Liver (tissue), 9 donors: ENCODE measurements around the gene LHFPL2. TPM values are rescaled to one million over a fixed set of nuclear protein-coding genes. Genes with fewer than 3 reads are reported as not detected.

Experiments used
- DNase-seq: peaks from one replicate; pipeline ENCODE4 v3.0.0-alpha.2; 2017; ENCODE audit warnings: low spot score
- H3K27ac ChIP-seq, 2 donors: one replicate each; pipeline ENCODE4 v1.7.0; 2013; ENCODE audit warnings: inconsistent platforms in 2 of 2, low read length in 2 of 2, control low read depth in 1 of 2, low read depth in 1 of 2, mild to moderate bottlenecking in 1 of 2
- H3K27me3 ChIP-seq, 4 donors: one replicate each; pipeline versions ENCODE4 v1.6.1 to v1.7.0; 2013; ENCODE audit warnings: low read length in 3 of 4, inconsistent platforms in 1 of 4, mild to moderate bottlenecking in 1 of 4, moderate library complexity in 1 of 4; ENCODE audit not compliant: control insufficient read depth in 4 of 4, insufficient read depth in 4 of 4
- H3K36me3 ChIP-seq, 4 donors: one replicate each; pipeline versions ENCODE4 v1.6.1 to v1.7.0; 2013; ENCODE audit warnings: low read length in 3 of 4, mild to moderate bottlenecking in 3 of 4, low read depth in 1 of 4, moderate library complexity in 1 of 4; ENCODE audit not compliant: control insufficient read depth in 4 of 4, insufficient read depth in 3 of 4
- H3K4me1 ChIP-seq, 4 donors: one replicate each; pipeline versions ENCODE4 v1.6.1 to v1.7.0; 2013; ENCODE audit warnings: low read length in 3 of 4, mild to moderate bottlenecking in 3 of 4, moderate library complexity in 1 of 4; ENCODE audit not compliant: control insufficient read depth in 4 of 4, insufficient read depth in 4 of 4
- H3K4me3 ChIP-seq, 3 donors: one replicate each; pipeline versions ENCODE4 v1.6.1 to v1.7.0; 2013; ENCODE audit warnings: low read length in 3 of 3, control low read depth in 1 of 3, low read depth in 1 of 3, mild to moderate bottlenecking in 1 of 3
- H3K9ac ChIP-seq, 2 donors: one replicate each; pipeline ENCODE4 v1.7.0; 2013; ENCODE audit warnings: low read length in 2 of 2, mild to moderate bottlenecking in 2 of 2, moderate library complexity in 2 of 2, control low read depth in 1 of 2, low read depth in 1 of 2
- H3K9me3 ChIP-seq, 4 donors: one replicate each; pipeline versions ENCODE4 v1.6.1 to v1.7.0; 2013; ENCODE audit warnings: low read length in 3 of 4; ENCODE audit not compliant: control insufficient read depth in 4 of 4
- ATF3 ChIP-seq: IDR thresholded peaks from 2 replicates; pipeline ENCODE4 v1.6.1; 2016; ENCODE audit warnings: antibody characterized with exemption
- CTCF ChIP-seq: fragments of 150-350 bp; IDR thresholded peaks from 2 replicates; pipeline ENCODE4 v1.5.1; 2017; ENCODE audit warnings: improper control_type of control experiment, low read depth, low read length; ENCODE audit not compliant: missing input control
- EGR1 ChIP-seq, 2 donors: IDR thresholded peaks; 2 replicates each; pipeline ENCODE4 v1.6.1; 2016 to 2018; ENCODE audit warnings: antibody characterized with exemption in 2 of 2, low read depth in 2 of 2
- FOXA1 ChIP-seq: IDR thresholded peaks from 2 replicates; pipeline ENCODE4 v1.6.1; 2016; ENCODE audit warnings: antibody characterized with exemption
- FOXA2 ChIP-seq: IDR thresholded peaks from 2 replicates; pipeline ENCODE4 v1.6.1; 2016; ENCODE audit warnings: antibody characterized with exemption
- GABPA ChIP-seq, 2 donors: IDR thresholded peaks in 1 of 2; conservative IDR thresholded peaks in 1 of 2; 2 replicates each; pipeline ENCODE4 v1.6.1; 2016; ENCODE audit warnings: antibody characterized with exemption in 2 of 2, mild to moderate bottlenecking in 1 of 2, moderate library complexity in 1 of 2
- HNF4A ChIP-seq, 2 donors: conservative IDR thresholded peaks; 2 replicates each; pipeline ENCODE4 v1.6.1; 2016; ENCODE audit warnings: antibody characterized with exemption in 2 of 2, mild to moderate bottlenecking in 2 of 2
- HNF4G ChIP-seq: IDR thresholded peaks from 2 replicates; pipeline ENCODE4 v1.6.1; 2016; ENCODE audit warnings: antibody characterized with exemption
- JUND ChIP-seq, 2 donors: IDR thresholded peaks; 2 replicates each; pipeline ENCODE4 v1.6.1; 2016; ENCODE audit warnings: antibody characterized with exemption in 2 of 2
- MAX ChIP-seq: IDR thresholded peaks from 2 replicates; pipeline ENCODE4 v1.6.1; 2016; ENCODE audit warnings: antibody characterized with exemption
- NR2F2 ChIP-seq: IDR thresholded peaks from 2 replicates; pipeline ENCODE4 v1.6.1; 2016; ENCODE audit warnings: antibody characterized with exemption
- RAD21 ChIP-seq, 2 donors: IDR thresholded peaks; 2 replicates each; pipeline ENCODE4 v1.6.1; 2016; ENCODE audit warnings: antibody characterized with exemption in 2 of 2, mild to moderate bottlenecking in 2 of 2
- REST ChIP-seq: IDR thresholded peaks from 2 replicates; pipeline ENCODE4 v1.6.1; 2016; ENCODE audit warnings: antibody characterized with exemption, mild to moderate bottlenecking
- RXRA ChIP-seq, 2 donors: IDR thresholded peaks; 2 replicates each; pipeline ENCODE4 v1.6.1; 2017 to 2018; ENCODE audit warnings: antibody characterized with exemption in 2 of 2, mild to moderate bottlenecking in 1 of 2
- SP1 ChIP-seq: IDR thresholded peaks from 2 replicates; pipeline ENCODE4 v1.6.1; 2018; ENCODE audit warnings: antibody characterized with exemption, mild to moderate bottlenecking
- TAF1 ChIP-seq: conservative IDR thresholded peaks from 2 replicates; pipeline ENCODE4 v1.6.1; 2016; ENCODE audit warnings: antibody characterized with exemption, mild to moderate bottlenecking
- YY1 ChIP-seq: IDR thresholded peaks from 2 replicates; pipeline ENCODE4 v1.6.1; 2016; ENCODE audit warnings: antibody characterized with exemption, mild to moderate bottlenecking
- ZBTB33 ChIP-seq: IDR thresholded peaks from 2 replicates; pipeline ENCODE4 v1.6.1; 2016; ENCODE audit warnings: antibody characterized with exemption
- WGBS: extraction: QIAGEN DNeasy Blood & Tissue Kit; methylation state at CpG from one replicate; pipeline ENCODE4 v1.1.7; 2013; 5-methylcytosine and 5-hydroxymethylcytosine counted together
- polyA plus RNA-seq, 2 donors: library from polyadenylated mRNA; stranded (reverse) in 1 of 2; unstranded in 1 of 2; fragments of 200-250 nt in 1 of 2; fragments of >200 nt in 1 of 2; fragmentation: Nextera tagmentation in 1 of 2; extraction: Ambion mirVana in 1 of 2; gene quantifications; one replicate each; pipeline versions ENCODE4 v1.2.1 to v1.2.3, GENCODE V29; 2013 to 2015
- total RNA-seq, 2 donors: library from RNA; depleted of rRNA; stranded (reverse); fragments of >200 nt; gene quantifications; one replicate each; pipeline ENCODE4 v1.2.3, GENCODE V29; 2014
- donor health status: healthy.
- donor health status: healthy.
- donor health status: healthy.
- donor health status: healthy.
- donor health status: healthy.

The LHFPL2 gene
- total and polyA plus RNA-seq, 4 donors, result 1.6 to 9.4 (median 5.6) TPM

- Histone ChIP-seq H3K9ac (no peak overlapping the region), H3K4me3 (no peak overlapping the region), H3K27ac (no peak overlapping the region), H3K4me1 (no peaks in the 10 kb centered on the region), H3K9me3 (no peaks in the 10 kb centered on the region), H3K27me3 (no peaks in the 10 kb centered on the region), H3K36me3 (no peaks in the 10 kb centered on the region)
- whole genome bisulfite sequencing, result 95% methylated on average over 9 of the region's 9 CpGs
- no peak for DNase-seq
- TF ChIP-seq EGR1 (IDR thresholded peaks at IDR 0.05; ENCODE audit: low read depth in 2 of 2) (no peak), RXRA (IDR thresholded peaks at IDR 0.05) (no peak)
These were observed 49.6 kb downstream of the LHFPL2 start for GRCh38 chr5:78598973-78599372.

- DNase-seq, result no peak
- Histone ChIP-seq H3K4me1 (no peaks in the 10 kb centered on the region), H3K9ac (no peak overlapping the region), H3K4me3 (no peak overlapping the region), H3K36me3 (no peaks in the 10 kb centered on the region), H3K27ac (no peak overlapping the region), H3K9me3 (no peaks in the 10 kb centered on the region), H3K27me3 (no peaks in the 10 kb centered on the region)
- no peak for TF ChIP-seq NR2F2
- no peak for TF ChIP-seq ATF3
- TF ChIP-seq FOXA1, result no peak
- no peak for TF ChIP-seq HNF4A (conservative IDR thresholded peaks at IDR 0.05)
- no peak for TF ChIP-seq RAD21 (IDR thresholded peaks at IDR 0.05)
- TF ChIP-seq MAX, result no peak
- TF ChIP-seq CTCF, result no peak
- TF ChIP-seq HNF4G, result no peak
- no peak for TF ChIP-seq FOXA2
- TF ChIP-seq ZBTB33, result no peak
- TF ChIP-seq REST, result no peak
- TF ChIP-seq TAF1, result no peak
- TF ChIP-seq YY1, result no peak
- no peak for TF ChIP-seq SP1
- TF ChIP-seq JUND (IDR thresholded peaks at IDR 0.05), result no peak
- no peak for TF ChIP-seq RXRA (IDR thresholded peaks at IDR 0.05)
- no peak for TF ChIP-seq GABPA (IDR thresholded peaks at IDR 0.05 in 1 of 2, conservative IDR thresholded peaks at IDR 0.05 in 1 of 2)
- TF ChIP-seq EGR1 (IDR thresholded peaks at IDR 0.05; ENCODE audit: low read depth in 2 of 2), result no peak
These were observed 50.6 kb downstream of the LHFPL2 start for GRCh38 chr5:78597974-78598371.
